GM23248 (cell line): ENCODE results near the gene CLCNKA.

ENCODE experiments used
- EZH2 ChIP-seq: fragments of 200-600 bp; sonication (generic); IDR thresholded peaks from 2 replicates; pipeline ENCODE4 v1.6.1; 2018; ENCODE audit warnings: antibody characterized with exemption, mild to moderate bottlenecking; ENCODE audit not compliant: insufficient read depth, poor library complexity, severe bottlenecking
- EZH2phosphoT487 ChIP-seq: fragments of 200-600 bp; sonication (generic); IDR thresholded peaks from 2 replicates; pipeline ENCODE4 v1.6.1; 2018; ENCODE audit warnings: antibody characterized with exemption, moderate library complexity, mild to moderate bottlenecking, low read depth; ENCODE audit not compliant: insufficient read depth

DNA sequence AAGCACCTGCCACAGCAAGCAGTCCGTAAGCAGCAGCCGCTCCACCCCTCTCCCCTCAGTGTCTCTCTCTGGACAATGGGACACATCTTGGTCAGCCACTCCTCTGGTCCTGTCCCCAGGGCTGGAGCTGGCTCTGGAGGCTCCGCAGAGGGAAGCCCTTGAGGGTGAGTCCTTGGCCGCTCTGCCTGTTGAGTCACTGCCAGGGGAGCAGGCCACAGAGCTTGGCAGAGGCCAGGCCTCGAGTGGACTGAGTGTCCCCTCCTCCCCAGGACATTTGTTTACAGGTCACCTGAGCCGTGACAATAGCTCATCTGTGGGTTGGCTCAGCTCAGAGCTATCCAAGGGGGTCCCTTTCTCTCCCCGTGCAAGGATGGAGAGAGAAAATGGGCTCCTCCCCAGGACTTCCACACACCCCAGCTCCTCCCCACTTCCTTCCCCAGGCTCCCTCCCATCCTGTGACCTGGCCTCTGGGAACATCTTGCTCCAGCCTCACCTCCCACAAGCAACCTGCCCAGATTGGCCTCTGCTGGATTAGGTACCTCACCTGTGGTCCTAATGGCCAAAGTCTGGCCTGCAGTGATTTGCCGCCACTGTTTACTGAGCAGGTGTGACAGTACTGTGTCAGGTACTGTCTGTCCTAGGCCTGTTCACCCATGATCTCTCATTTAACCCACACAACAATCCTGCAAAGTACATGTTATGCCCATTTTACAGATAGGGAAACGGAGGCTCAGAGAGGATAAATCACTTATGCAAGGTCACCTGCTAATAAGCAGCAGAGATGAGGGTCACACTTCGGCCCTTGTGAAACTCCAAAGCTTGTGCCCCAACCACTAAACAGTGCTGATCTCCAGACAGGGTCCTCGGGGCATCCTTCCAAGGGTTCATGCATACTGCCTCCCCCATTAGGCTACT, 46.8 kb downstream of the CLCNKA start:
- TF ChIP-seq EZH2 (no peak), EZH2phosphoT487 (no peak)
